GM21717 (cell line): ENCODE measurements around the gene METTL23.
A peak's percentile ranks its signal among the peaks of the same experiment; 100 is the strongest.

Experiments used
- ATAC-seq: cut with Tn5 transposase; IDR thresholded peaks from one replicate; pipeline ENCODE4 v1.9.1; 2021; ENCODE audit warnings: mild to moderate bottlenecking, moderate library complexity; ENCODE audit not compliant: unreplicated experiment

The METTL23 gene, protein sequence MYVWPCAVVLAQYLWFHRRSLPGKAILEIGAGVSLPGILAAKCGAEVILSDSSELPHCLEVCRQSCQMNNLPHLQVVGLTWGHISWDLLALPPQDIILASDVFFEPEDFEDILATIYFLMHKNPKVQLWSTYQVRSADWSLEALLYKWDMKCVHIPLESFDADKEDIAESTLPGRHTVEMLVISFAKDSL

DNA sequence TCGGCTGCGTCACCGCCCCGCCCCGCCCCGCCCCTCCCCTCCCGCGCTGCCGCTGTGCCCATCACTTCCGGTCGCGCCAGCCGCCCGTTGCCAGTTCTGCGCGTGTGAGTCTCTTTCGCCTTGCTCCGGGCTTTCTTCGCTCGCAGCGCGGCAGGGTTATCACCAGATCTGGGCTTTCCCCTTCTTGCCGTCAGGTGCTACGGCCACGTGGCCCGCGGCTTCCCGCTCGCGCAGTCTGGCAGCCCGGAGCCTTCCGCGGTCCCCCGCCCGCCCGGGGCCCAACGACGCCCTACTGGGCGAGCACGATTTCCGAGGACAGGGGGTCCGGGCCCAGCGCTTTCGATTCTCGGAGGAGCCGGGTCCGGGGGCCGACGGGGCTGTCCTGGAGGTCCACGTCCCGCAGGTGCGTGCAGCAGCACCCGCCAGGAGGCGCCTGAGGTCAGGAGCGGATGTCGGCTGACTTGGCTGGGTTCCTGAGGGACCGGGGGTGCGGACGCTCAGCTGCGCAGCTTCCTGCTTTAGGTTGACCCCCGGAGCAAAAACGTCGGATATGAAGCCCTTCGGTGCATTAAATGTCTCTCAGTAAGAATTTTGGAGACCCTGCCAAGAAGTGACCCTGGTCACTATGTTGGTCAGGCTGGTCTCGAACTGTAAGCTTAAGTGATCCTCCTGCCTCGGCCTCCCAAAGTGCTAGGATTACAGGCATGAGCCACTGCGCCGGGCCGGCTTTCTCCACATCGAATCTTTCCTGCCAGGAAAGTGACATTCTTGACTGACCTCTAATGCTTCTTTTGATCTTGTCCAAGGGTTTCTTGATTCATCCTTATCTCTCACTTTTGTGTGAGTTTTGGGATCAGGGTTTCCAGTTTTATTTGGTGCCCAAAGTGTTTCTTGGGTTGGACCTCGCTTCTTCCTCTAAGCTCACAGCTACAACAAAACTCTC is at the start of gene METTL23:
METTL23 (plus strand) TSS at position 64 of the 943 bp plus-strand sequence. CDS start 2,872 bp downstream, outside the sequence.
- peak; percentile 38 for ATAC-seq

DNA sequence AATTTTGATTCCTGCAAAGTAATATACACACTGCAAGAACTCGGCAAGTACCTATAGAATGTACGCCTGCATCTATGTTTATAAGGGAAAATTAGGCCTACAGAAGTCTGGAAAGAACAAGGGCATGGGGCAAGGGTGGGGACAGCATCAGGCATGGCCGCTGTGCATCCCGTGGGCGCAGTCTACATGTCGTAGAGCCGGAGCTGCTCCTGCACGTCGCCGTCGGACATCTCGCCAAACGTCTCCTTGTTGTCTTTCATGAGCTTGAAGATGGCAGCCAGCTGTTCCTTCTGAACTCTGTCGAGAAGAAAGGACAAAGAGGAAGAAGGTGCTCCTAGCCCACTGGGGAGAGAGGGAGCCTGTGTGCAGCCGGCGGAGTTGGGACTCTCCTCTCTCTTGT is 49.2 kb upstream of the METTL23 start:
- ATAC-seq = no peak

DNA sequence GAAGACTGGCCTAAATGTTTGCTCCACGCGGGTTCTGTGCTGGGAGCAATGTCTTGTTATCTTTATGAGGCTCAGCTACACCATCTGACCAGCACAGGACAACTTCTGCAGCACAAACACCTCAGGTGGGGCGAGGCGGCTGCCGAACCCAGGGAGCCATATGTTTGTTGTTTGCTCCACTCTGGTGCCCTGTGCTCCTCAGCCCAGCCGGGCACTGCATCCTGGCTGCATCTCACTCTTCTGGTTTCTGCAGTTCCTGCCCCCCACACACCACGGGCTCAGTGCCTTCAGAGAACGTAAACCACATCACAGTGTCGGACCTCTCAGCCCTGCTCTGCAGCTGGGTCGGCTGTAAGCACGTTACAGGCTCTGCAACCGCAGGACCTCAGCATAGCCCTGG is 48.3 kb upstream of the METTL23 start:
- no peak for ATAC-seq

DNA sequence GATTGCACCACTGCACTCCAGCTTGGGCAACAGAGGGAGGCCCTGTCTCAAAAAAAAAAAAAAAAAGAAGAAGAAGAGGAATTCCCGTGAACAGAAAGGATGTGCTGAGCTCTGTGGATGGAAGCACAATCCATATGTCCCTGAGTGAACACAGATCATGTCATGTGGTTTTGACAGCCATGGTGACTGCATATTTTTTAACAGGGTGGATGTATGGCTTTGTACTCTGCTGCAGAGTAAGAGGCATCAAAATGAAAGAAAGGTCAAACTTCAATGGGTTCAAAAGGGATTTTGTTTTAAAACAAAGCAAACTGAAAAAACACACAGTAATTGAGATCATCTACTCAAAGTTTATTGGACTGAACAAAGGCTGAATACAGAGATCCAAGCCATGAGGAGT is 47.4 kb upstream of the METTL23 start:
- ATAC-seq = no peak

DNA sequence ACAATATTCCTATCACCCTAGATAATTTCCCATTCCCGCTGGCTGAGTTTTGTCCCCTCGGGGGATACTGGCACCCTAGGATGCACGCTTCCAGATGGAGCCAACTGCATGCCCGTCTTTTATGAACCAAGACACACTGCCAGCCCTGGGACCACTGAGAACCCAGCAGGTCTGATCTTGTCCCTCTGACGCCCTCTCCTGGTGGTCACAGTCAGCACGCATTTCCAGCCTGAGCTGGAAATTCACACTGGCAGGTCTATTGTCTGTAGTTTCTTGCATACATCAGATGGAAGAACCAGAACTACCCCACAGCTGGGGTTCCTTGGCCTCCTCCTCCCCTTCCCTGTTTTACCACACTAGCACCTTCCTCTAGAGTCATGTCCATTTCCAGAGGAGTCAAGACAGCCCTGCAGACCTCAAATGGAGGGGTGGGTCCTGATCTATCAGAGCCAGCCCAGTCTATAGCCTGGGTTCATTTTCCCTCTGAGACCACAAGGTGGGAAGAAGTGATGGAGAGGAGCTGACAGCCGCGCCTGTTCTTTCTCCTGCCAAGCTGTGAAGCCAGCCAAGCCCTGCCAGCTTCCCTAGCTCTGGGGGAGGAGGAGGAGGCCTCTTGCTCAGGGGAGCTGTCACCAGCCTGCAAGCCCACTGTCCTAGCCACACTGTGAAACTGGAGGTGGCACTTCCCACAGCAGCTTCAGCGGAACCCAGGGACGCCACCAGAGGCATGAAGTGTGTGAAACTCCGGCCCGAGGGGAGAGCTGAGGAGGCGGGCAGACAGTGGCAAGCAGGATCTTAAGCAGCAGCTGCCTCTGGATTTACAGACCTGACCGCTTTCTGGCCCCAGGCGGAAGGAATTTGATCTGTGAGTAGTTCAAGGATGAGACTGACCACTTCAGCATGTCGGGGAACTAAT is 45.2 kb upstream of the METTL23 start:
- ATAC-seq = no peak

DNA sequence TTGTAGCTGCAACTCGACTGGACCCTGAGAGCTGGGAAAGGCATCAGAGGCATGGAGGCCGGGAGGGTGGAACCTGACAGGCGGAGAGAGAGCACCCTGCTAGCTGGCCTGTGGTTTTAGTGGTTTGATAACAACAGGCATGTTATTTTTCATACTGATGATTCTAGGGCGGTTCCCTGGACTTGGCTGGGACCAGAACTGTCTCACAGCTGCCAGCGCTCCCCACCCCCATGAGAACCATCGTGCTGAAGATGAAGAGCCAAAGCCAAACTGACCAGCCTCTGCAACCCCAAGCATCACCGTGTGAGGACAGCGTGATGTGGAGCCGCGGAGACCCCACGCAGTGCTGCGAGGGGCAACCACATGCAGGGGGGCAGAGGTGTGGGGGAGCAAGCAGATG is 44.3 kb upstream of the METTL23 start:
- no peak for ATAC-seq

DNA sequence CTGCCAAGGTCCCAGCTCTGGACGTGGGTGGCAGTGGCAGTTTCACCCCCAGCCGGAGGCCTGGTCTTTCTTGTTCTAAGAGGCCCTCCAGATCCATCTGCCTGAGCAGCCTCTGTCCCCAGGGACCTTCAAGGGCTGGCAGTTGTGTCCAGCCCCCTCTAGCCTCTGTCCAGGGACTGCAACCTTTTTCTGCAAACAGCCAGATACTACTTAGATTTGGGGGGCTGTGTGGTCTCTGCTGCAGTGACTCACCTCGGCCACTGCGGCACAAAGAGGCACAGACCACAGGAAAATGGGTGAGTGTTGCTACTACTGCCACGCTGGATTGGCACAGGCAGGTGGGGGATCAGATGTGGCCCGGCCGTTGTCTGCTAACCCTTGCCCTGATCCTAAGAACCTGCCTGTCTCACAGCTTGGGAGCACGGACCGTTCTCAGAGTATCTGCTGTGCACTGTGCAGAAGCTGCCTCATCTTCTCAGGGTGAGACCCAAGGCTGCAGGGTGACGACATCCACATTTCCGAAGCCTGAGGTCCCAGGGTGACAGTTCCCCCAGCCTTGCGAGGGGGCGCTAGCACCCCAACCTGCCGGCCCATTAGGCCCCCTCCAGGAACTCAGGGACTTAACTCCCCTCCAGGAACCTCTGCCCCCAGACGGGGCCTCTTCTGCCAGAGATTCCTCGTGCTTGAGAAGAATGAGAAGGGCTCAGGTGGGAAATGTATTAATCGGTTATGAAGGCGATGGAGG is 43.5 kb upstream of the METTL23 start:
- ATAC-seq = no peak

DNA sequence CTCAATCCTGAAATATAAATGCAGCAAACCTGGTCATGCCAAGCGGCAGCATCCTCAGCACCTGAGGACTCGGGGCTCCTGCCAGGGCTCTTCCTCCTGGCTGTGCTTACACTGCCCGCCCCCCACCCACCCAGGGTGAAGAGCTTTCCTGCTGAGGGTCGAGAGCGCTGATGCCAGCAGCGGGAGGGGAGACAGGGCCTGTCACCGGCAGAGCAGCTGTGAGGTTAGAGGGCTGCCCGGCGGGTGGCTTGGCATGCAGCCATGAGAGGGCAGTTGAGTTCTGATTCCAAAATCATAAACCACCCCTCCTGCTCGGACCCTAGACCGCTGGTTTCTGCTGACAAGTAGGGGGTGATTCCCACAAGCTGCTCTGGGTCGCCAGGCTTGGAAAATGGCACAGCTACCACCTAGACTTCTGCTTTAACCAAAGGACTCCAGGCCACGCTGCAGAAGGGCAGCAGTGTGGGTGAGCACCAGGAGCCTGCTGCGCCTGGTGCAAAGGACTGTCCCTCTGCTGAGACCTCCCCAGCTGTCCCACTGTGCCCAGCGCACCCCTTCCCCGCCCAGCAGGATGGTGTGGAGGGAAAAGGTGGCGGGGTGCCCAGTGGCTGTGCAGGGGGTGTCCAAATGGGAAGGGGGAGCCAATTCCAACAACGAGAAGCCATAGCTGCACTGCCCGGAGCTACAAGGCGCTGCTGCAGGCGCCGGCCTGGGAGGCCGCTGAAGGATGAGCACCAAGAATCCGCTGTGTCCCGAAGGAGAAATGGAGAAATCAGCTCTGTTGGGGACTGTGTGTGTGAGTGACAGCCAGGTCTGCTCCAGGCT is 42.5 kb upstream of the METTL23 start:
- ATAC-seq = no peak

DNA sequence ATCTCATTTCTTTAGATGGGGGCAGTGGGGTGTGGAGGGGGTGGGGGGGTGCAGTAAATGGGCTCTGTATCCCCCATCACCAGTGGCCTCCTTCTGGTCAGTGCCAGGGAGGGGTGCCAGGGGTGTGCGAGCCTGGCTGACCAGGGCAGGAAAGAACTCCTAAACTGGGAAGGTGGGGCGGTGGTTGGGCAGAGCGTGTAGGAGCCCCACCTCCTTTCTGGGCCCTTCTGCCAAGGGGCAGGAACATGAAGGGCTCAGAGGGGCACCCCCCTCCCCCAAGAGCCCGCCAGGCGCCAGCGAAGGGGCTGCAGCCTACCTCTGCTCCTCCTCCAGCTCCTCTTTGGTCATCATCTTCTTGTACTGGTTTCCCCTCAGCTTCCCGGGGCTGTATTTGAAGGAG is 41.9 kb upstream of the METTL23 start:
- no peak for ATAC-seq

DNA sequence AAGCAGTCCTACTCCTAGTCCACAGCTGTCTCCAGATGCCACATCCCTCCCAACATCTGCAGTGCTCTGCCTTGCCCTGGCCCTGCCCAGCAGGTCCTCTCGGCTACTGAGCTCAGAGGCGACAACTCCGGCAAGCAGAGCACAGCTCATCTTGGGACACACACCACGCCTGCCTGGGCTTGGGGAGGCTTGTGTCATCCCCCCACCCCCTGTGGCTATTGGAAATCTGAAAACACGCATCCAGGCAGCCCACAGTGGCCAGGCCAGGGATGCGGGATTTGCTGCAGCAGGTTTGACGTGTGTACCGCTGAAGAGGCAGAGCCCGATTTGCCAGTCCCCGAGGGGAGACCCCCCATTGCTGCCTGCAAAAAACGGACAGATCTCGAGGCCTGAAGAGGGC is 41.3 kb upstream of the METTL23 start:
- ATAC-seq = no peak

DNA sequence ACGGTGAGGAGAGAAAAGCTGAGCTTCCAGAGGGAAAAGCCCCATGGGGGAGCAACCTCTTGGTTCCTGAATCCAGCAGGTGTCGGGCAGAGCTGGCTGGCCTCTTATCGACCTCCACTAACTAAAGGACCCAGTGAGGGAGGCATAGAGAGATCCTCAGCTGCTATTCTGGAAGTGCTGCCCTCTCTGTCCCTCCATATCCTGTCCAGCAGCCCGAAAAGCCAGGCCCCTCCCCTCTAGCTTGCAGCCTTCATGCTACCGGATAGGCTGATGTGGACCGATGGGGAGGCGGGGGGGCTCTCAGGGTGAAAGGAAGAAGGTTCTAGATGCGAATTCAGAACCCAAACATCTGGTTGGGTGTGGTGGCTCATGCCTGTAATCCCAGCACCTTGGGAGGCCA is 40.8 kb upstream of the METTL23 start:
- ATAC-seq = no peak

DNA sequence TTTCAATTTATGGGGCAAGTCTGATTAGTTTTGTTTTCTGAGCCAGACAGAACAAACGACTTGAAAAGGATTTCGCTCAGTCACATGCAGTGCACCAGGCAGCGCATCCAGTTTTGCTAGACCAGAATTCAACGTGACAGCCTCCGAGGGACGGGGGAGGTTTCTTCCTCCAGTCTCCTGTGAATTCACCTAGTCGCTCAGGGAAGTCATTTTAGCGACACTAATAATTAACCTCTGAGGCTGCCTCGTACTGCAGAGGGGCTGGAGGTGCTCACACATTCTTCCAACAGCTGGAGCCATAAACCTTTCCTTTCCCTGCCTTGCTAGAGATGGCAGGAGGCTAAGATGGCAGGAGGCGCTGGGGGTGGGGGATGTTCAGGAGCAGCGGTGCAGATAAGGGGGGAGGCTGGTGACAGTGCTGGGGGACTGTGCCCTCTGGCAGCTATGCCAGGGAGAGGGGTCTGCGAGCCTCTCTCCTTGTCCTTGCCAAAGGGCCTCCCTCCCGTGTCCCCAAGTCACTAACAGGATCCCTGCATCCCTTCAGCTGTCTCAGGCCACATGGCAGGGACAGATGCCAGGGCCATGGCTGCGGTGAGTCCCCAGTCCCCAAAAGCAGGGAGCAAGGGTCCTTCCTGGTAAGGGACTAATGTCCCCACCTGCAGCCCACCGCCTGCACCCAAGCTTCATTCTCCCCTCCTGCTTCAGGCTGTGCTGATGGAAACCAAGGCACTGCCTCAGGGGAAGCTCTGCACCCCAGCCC is 39.9 kb upstream of the METTL23 start:
- ATAC-seq = no peak

DNA sequence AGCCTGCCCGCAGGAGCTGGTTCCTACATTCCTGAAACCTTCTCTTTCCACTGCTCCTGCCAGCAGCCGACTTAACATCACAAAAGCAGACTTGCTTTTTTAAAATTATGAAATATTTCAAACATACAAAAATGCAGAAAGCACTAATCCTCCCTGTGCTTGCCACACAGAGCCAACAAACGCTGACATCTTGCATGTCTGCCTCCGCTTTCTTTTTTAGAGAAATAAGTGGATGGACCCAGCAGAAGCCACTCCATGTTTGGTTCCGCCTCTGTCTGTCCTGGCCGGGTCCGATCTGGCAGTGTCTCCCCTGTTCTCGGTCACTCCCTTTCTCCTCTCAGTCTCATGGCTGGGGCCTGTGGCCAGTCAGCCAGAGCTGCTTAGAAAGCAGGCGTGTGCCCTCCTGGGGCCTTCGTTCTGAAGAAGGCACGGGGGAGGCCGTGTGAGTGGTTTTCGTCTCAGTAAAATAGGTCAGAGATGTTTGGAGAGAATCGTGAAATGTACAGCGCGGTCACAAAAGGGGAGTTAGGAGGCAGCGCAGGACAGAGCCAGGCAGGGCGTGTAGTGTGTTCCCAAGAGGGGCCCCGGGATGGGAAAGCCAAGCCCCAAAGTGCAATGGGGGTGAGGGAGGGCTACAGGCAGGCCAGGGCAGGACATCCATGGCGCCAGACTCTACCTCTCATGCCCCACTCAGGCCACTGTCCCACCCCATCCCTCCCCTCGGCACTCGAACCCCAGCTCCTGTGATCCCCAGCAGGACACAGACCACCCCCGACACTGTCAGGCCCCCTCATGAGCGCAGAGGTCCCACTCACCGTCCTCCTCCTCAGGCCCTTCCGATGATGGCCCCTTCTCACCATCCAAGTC is 39.1 kb upstream of the METTL23 start:
- ATAC-seq = no peak

DNA sequence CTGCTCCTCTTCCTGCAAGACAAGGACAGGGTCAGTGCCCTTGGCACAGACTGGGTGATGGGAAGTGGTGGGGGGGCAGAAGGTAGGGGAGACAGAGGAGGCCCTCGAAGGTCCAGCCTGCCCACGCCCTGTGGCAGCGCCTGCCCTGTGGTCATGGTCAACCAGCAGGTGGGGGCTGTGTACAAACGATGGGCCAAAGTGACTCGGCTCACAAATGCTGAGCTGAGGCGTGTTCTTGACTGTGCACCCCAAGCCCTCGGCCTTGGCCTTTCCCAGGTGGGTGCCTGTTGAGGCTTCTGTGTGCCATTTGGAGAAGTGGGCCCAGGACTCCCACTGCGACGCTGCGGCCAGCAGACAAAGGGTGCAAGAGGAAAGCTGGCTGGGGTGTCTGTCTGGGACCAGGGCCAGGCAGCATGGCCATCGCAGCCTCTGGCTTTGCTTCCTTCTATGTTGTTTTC is 38.4 kb upstream of the METTL23 start:
- no peak for ATAC-seq

DNA sequence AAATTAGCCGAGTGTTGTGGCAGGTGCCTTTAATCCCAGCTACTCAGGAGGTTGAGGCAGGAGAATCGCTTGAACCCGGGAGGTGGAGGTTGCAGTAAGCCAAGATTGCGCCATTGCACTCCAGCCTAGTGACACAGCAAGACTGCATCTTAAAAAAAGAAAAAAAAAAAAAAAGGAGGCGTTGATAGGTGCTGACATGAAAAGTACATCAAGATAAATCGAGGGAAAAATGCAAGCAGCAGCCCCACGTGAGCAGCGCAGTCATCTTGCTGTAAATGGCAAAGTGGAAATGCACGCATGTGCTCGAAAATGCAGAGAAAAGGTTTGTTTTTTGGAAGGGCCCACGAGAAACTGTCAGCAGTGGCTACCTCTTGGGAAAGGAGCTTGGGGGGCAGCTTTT is 36.8 kb upstream of the METTL23 start:
- ATAC-seq = no peak

DNA sequence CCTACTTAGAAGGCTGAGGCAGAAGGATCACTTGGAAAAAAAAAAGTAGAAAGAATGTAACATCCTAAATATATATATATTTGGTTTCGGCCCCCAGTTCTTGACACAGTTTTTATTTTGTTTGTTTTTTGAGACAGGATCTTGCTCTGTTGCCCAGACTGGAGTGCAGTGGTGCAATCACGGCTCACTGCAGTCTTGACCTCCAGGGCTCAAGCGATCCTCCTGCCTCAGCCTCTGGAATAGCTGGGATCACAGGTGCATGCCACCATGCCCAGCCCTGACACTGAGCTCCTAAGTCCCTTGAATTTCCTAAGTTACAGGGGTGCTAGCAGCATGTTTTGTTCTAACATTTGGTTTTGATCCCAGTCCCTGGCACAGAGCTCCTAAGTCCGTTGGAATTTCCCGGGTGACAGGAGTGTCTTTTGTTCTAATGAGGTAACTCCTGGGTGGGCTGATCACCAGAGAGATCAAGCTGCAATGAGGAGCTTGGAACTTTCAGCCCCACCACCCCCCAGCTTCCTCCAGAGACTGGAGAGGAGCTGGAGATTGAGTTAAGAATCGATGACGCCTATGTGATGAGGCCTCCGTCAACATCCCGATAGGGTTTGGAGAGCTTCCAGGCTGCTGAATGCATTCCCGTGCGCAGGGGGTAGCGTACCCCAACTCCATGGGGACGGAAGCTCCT is 35.9 kb upstream of the METTL23 start:
- ATAC-seq = no peak
